A549 (cell line): Measurements from ENCODE around the gene TRPV3. TPM values are rescaled to one million over a fixed set of nuclear protein-coding genes. Genes with fewer than 3 reads are reported as not detected.

ENCODE experiments used
- ATAC-seq, 2 experiments: fragments of 200-7000 bp in 1 of 2; fragments of >200 bp in 1 of 2; cut with Nextera tagmentation in 1 of 2; cut with Tn5 transposase in 1 of 2; 3 replicates each; pipeline versions ENCODE4 v1.8.0 to v1.9.1; 2018 to 2020; ENCODE audit warnings: mild to moderate bottlenecking in 1 of 2, moderate library complexity in 1 of 2
- CTCF ChIA-PET: fragments of 300-600 bp; sonication (Branson Sonifier 250); formaldehyde crosslinking; extraction: SDS; loops from one replicate; lab custom pipeline; 2021; ENCODE audit warnings: antibody characterized with exemption, inconsistent platforms; lab: Yijun Ruan, JAX
- POLR2A ChIA-PET: fragments of 350-600 bp; formaldehyde crosslinking; extraction: SDS; loops from one replicate; lab custom pipeline; 2021; ENCODE audit warnings: antibody characterized with exemption, inconsistent platforms; lab: Yijun Ruan, JAX
- DNase-seq, 2 experiments: peaks; one replicate each; pipeline versions ENCODE4 v3.0.0 to v3.0.0-alpha.2; 2011 to 2016; ENCODE audit warnings: low read depth in 1 of 2, low spot score in 1 of 2
- FAIRE-seq: peaks from 2 replicates; lab custom pipeline; 2011; peaks lifted over from hg19 to GRCh38; lab: Jason Lieb, UNC
- H3K27ac ChIP-seq, 2 experiments: fragments of >200 bp; sonication (Bioruptor Twin); formaldehyde crosslinking; 3 replicates each; pipeline ENCODE4 v1.5.1; 2016 to 2017
- H3K4me1 ChIP-seq: fragments of >200 bp; sonication (Bioruptor Twin); formaldehyde crosslinking; 3 replicates; pipeline ENCODE4 v1.6.1; 2016
- H3K4me2 ChIP-seq: fragments of >200 bp; sonication (Bioruptor Twin); formaldehyde crosslinking; 3 replicates; pipeline ENCODE4 v1.6.1; 2016
- H3K4me3 ChIP-seq: fragments of >200 bp; sonication (Bioruptor Twin); formaldehyde crosslinking; 3 replicates; pipeline ENCODE4 v1.5.1; 2016
- H3K9me3 ChIP-seq: fragments of >200 bp; sonication (Bioruptor Twin); formaldehyde crosslinking; 3 replicates; pipeline ENCODE4 v1.6.1; 2016
- CBX2 ChIP-seq: fragments of 200-600 bp; sonication (generic); IDR thresholded peaks from 2 replicates; pipeline ENCODE4 v1.6.1; 2016; ENCODE audit warnings: low read depth, mild to moderate bottlenecking, borderline replicate concordance
- CBX8 ChIP-seq: fragments of 200-600 bp; sonication (generic); IDR thresholded peaks from 2 replicates; pipeline ENCODE4 v1.6.1; 2016
- CEBPB ChIP-seq, 2 experiments: fragments of >200 bp in 1 of 2; sonication (Bioruptor Twin) in 1 of 2; formaldehyde crosslinking in 1 of 2; IDR thresholded peaks; 2 replicates each; pipeline ENCODE4 v1.6.1; 2012 to 2016
- CHD2 ChIP-seq: fragments of 150-350 bp; IDR thresholded peaks from 2 replicates; pipeline ENCODE4 v1.6.1; 2014; ENCODE audit warnings: low read length; ENCODE audit not compliant: partially characterized antibody
- CHD4 ChIP-seq: fragments of 200-600 bp; sonication (generic); IDR thresholded peaks from 2 replicates; pipeline ENCODE4 v1.6.1; 2016; ENCODE audit warnings: antibody characterized with exemption, mild to moderate bottlenecking, borderline replicate concordance
- CTCF ChIP-seq: fragments of >200 bp; sonication (Bioruptor Twin); formaldehyde crosslinking; IDR thresholded peaks from 3 replicates; pipeline ENCODE4 v1.5.1; 2016
- EHF ChIP-seq: fragments of 250-450 bp; sonication (Bioruptor Pico); IDR thresholded peaks from 2 replicates; pipeline ENCODE4 v1.5.0; 2020; ENCODE audit warnings: mild to moderate bottlenecking
- ELK1 ChIP-seq: fragments of 150-350 bp; IDR thresholded peaks from 2 replicates; pipeline ENCODE4 v1.6.1; 2014; ENCODE audit warnings: low read depth, mild to moderate bottlenecking, low read length
- FOSL2 ChIP-seq, 2 experiments: fragments of 450-650 bp in 1 of 2; fragments of >200 bp in 1 of 2; sonication (Bioruptor Twin) in 1 of 2; formaldehyde crosslinking; IDR thresholded peaks; 2 replicates each; pipeline versions ENCODE4 v1.5.0 to v1.6.1; 2016 to 2020; ENCODE audit warnings: mild to moderate bottlenecking in 1 of 2, moderate library complexity in 1 of 2
- FOXS1 ChIP-seq: fragments of 250-450 bp; sonication (Bioruptor Pico); IDR thresholded peaks from 2 replicates; pipeline ENCODE4 v1.5.0; 2020; ENCODE audit warnings: mild to moderate bottlenecking, moderate library complexity
- HEYL ChIP-seq: fragments of 250-450 bp; sonication (Bioruptor Pico); IDR thresholded peaks from 2 replicates; pipeline ENCODE4 v1.8.0; 2021; ENCODE audit warnings: mild to moderate bottlenecking, moderate library complexity
- HMGXB4 ChIP-seq: fragments of 250-450 bp; sonication (Bioruptor Pico); IDR thresholded peaks from 2 replicates; pipeline ENCODE4 v1.5.0; 2021; ENCODE audit warnings: mild to moderate bottlenecking, moderate library complexity, borderline replicate concordance
- HOXB5 ChIP-seq: fragments of 250-450 bp; sonication (Bioruptor Pico); IDR thresholded peaks from 2 replicates; pipeline ENCODE4 v1.5.0; 2020; ENCODE audit warnings: mild to moderate bottlenecking, moderate library complexity
- JUN ChIP-seq, 2 experiments: fragments of >200 bp; sonication (Bioruptor Twin); formaldehyde crosslinking; IDR thresholded peaks; 2 replicates in 1 of 2; 3 replicates in 1 of 2; pipeline ENCODE4 v1.6.1; 2016 to 2017
- MAFK ChIP-seq: fragments of 450-650 bp; IDR thresholded peaks from 2 replicates; pipeline ENCODE4 v1.6.1; 2014; ENCODE audit not compliant: partially characterized antibody
- MYC ChIP-seq: IDR thresholded peaks from 2 replicates; pipeline ENCODE4 v1.6.1; 2012; ENCODE audit warnings: mild to moderate bottlenecking, inconsistent platforms, low read length, improper control_type of control experiment, borderline replicate concordance
- NFE2L2 ChIP-seq: fragments of 150-350 bp; conservative IDR thresholded peaks from 2 replicates; pipeline ENCODE4 v1.6.1; 2014; ENCODE audit warnings: low read length
- PHF8 ChIP-seq: fragments of 200-600 bp; sonication (generic); IDR thresholded peaks from 2 replicates; pipeline ENCODE4 v1.6.1; 2016; ENCODE audit warnings: low read depth, mild to moderate bottlenecking, antibody characterized with exemption, moderate library complexity, borderline replicate concordance
- RCOR1 ChIP-seq: fragments of 150-350 bp; IDR thresholded peaks from 2 replicates; pipeline ENCODE4 v1.6.1; 2014; ENCODE audit warnings: antibody characterized with exemption, low read length, low read depth
- SMC3 ChIP-seq: fragments of >200 bp; sonication (Bioruptor Twin); formaldehyde crosslinking; IDR thresholded peaks from 3 replicates; pipeline ENCODE4 v1.6.1; 2018; ENCODE audit warnings: inconsistent platforms
- SREBF2 ChIP-seq: fragments of 450-650 bp; IDR thresholded peaks from 2 replicates; pipeline ENCODE4 v1.6.1; 2014; ENCODE audit warnings: mild to moderate bottlenecking, moderate library complexity
- TFCP2L1 ChIP-seq: fragments of 250-450 bp; sonication (Bioruptor Pico); IDR thresholded peaks from 2 replicates; pipeline ENCODE4 v1.5.0; 2021; ENCODE audit warnings: mild to moderate bottlenecking
- TP53 ChIP-seq: fragments of 250-450 bp; sonication (Bioruptor Pico); IDR thresholded peaks from 2 replicates; pipeline ENCODE4 v1.5.0; 2021; ENCODE audit warnings: mild to moderate bottlenecking, moderate library complexity
- USF2 ChIP-seq: fragments of 450-650 bp; IDR thresholded peaks from 2 replicates; pipeline ENCODE4 v1.6.1; 2014; ENCODE audit warnings: antibody characterized with exemption
- WGBS: methylation state at CpG from one replicate; pipeline ENCODE4 v1.1.6; 2017; ENCODE audit errors: missing lambda C conversion rate; 5-methylcytosine and 5-hydroxymethylcytosine counted together
- polyA plus RNA-seq, 4 experiments: library from polyadenylated mRNA; depleted of rRNA in 3 of 4; stranded (reverse); fragments of >200 nt; fragmentation: RNase III in 1 of 4; extraction: RNeasy Plus Mini Kit Qiagen cat#74134 plus additional on column Dnase treatment in 1 of 4; gene quantifications; 2 replicates in 3 of 4; 3 replicates in 1 of 4; pipeline ENCODE4 v1.2.3, GENCODE V29; 2011 to 2017
- TF ChIP-seq, protein P1 (sequence below): IDR thresholded peaks from 2 replicates; pipeline ENCODE4 v1.6.1; 2012

Gene TRPV3
- polyA plus RNA-seq, 2 of the 4 experiments (the other 2 are of a cell fraction) = 0.46 to 1.2 TPM

DNA sequence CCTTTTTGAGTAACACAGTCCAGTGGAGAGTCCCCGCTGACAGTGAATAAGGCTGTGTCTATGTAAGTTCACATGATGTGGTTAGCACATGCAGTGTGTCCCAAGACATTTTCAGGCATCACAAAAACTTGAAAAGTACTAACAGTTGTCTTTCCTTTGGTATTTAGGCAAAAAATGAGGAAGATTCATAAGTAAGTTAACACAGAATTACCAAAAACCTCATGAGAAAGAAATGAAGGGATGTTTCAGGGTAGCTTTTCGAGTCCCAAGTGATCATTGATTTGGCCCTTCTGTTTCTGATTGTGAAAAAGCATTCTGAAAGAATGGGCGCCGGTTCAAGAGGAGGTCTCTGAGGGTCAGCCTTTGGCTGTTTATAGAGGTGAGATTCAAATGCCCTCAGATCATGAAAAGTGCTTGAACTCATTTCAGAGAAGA lies 82.3 kb downstream of the TRPV3 start:
- Histone ChIP-seq H3K9me3 (no peaks in the 10 kb centered on the region), H3K4me1 (peaks cover 25% of the 10 kb centered on the region; the same call in 2 of the 3 replicates), H3K27ac (no peak overlapping the region; a peak in 1 of 6 replicates), H3K4me3 (no peak overlapping the region), H3K4me2 (no peak overlapping the region)
- no peak for FAIRE-seq
- POLR2A ChIA-PET = no interaction called here
- 76% methylated on average over 4 of the region's 4 CpGs for WGBS
- DNase-seq = no peak
- no peak for TF ChIP-seq SREBF2
- no peak for TF ChIP-seq USF2
- TF ChIP-seq EHF (CRISPR knock-in tag) = no peak
- no peak for TF ChIP-seq CTCF
- no peak for TF ChIP-seq CEBPB (IDR thresholded peaks at IDR 0.05)
- TF ChIP-seq FOSL2 (IDR thresholded peaks at IDR 0.05) = no peak
- TF ChIP-seq FOSL2 (CRISPR knock-in tag; IDR thresholded peaks at IDR 0.05) = no peak
- no peak for TF ChIP-seq CHD4
- no peak for TF ChIP-seq CBX8
- TF ChIP-seq SMC3 = no peak
- no peak for TF ChIP-seq MYC
- TF ChIP-seq CHD2 = no peak
- no peak for TF ChIP-seq TP53 (CRISPR knock-in tag)
- TF ChIP-seq CBX2 = no peak
- no peak for TF ChIP-seq TFCP2L1 (CRISPR knock-in tag)
- no peak for TF ChIP-seq ELK1
- no peak for ATAC-seq
- CTCF ChIA-PET = no interaction called here

GRCh38 chr17:3474212-3474611 lies 83.4 kb downstream of the TRPV3 start:
- no peaks in the 10 kb centered on the region for H3K9me3 ChIP-seq
- FAIRE-seq (peak; percentile 94), DNase-seq (peak; percentile 29 to 80), ATAC-seq (peak; percentile 91 to 95)
- POLR2A ChIA-PET = no interaction called here
- no peak overlapping the region for H3K4me3 ChIP-seq
- no peak for TF ChIP-seq HEYL
- TF ChIP-seq, protein P1, sequence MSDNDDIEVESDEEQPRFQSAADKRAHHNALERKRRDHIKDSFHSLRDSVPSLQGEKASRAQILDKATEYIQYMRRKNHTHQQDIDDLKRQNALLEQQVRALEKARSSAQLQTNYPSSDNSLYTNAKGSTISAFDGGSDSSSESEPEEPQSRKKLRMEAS = no peak
- TF ChIP-seq MAFK = peak; percentile 99
- TF ChIP-seq PHF8 = no peak
- TF ChIP-seq JUN (IDR thresholded peaks at IDR 0.05) = no peak
- no peak for TF ChIP-seq RCOR1
- no peak for TF ChIP-seq CHD4
- TF ChIP-seq HMGXB4 = no peak
- no peak for TF ChIP-seq HOXB5 (CRISPR knock-in tag)
- no peak for TF ChIP-seq MYC
- TF ChIP-seq CBX8 = no peak
- no peak for TF ChIP-seq FOXS1 (CRISPR knock-in tag)
- TF ChIP-seq NFE2L2 = peak; percentile 55
- 3% methylated on average over 3 of the region's 3 CpGs for WGBS
- peaks cover 25% of the 10 kb centered on the region; the same call in 2 of the 3 replicates for H3K4me1 ChIP-seq
- peak overlapping the region in 1 of 2 experiments; percentile 28; a peak in 2 of 6 replicates for H3K27ac ChIP-seq
- H3K4me2 ChIP-seq = peak overlapping the region; percentile 57
- CTCF ChIA-PET = no interaction called here
